WTC11 (cell line): ENCODE data around the gene RNF151. TPM values are rescaled to one million over a fixed set of nuclear protein-coding genes. Genes with fewer than 3 reads are reported as not detected.

Experiments
- ATAC-seq: fragments of 200-7000 bp; cut with Tn5 transposase; 2 replicates; pipeline ENCODE4 v1.10.0; 2021; ENCODE audit warnings: mild to moderate bottlenecking, moderate library complexity
- CTCF ChIA-PET: fragments of 300-600 bp; sonication (Branson Sonifier 250); formaldehyde crosslinking; loops from one replicate; lab custom pipeline; 2021; ENCODE audit warnings: antibody characterized with exemption; lab: Charles Lee
- POLR2A ChIA-PET: fragments of 350-600 bp; sonication (Branson Sonifier 250); formaldehyde crosslinking; loops from one replicate; lab custom pipeline; 2021; ENCODE audit warnings: antibody characterized with exemption; lab: Charles Lee
- DNase-seq: peaks from one replicate; pipeline ENCODE4 v3.0.0; 2021; ENCODE audit warnings: low spot score
- H3K27ac Mint-ChIP-seq: 2 replicates; pipeline ENCODE4 v1.8.0; 2021; ENCODE audit warnings: mixed read lengths
- H3K27me3 Mint-ChIP-seq: 2 replicates; pipeline ENCODE4 v1.8.0; 2021; ENCODE audit warnings: low read depth, mild to moderate bottlenecking, moderate library complexity, mixed read lengths
- H3K36me3 Mint-ChIP-seq: 2 replicates; pipeline ENCODE4 v1.8.0; 2021; ENCODE audit warnings: mixed read lengths
- H3K4me1 Mint-ChIP-seq: 2 replicates; pipeline ENCODE4 v1.8.0; 2022; ENCODE audit warnings: mixed read lengths
- H3K4me3 Mint-ChIP-seq: 2 replicates; pipeline ENCODE4 v1.8.0; 2021; ENCODE audit warnings: mild to moderate bottlenecking, moderate library complexity, mixed read lengths
- H3K9me3 Mint-ChIP-seq: 2 replicates; pipeline ENCODE4 v1.8.0; 2021; ENCODE audit warnings: mixed read lengths
- ATF2 ChIP-seq: sonication (generic); formaldehyde crosslinking; IDR thresholded peaks from 2 replicates; pipeline ENCODE4 v1.8.1; 2022; ENCODE audit warnings: low read depth, missing genetic modification reagents, borderline replicate concordance
- ELF4 ChIP-seq: sonication (generic); formaldehyde crosslinking; IDR thresholded peaks from 2 replicates; pipeline ENCODE4 v1.8.1; 2022; ENCODE audit warnings: low read depth, mild to moderate bottlenecking, moderate library complexity, missing genetic modification reagents
- FOXP4 ChIP-seq: sonication (generic); formaldehyde crosslinking; IDR thresholded peaks from 2 replicates; pipeline ENCODE4 v1.8.0; 2022; ENCODE audit warnings: mild to moderate bottlenecking, missing genetic modification reagents
- HMGA2 ChIP-seq: fragments of 250-450 bp; sonication (Bioruptor Pico); IDR thresholded peaks from 2 replicates; pipeline ENCODE4 v1.4.0; 2021; ENCODE audit warnings: mild to moderate bottlenecking, moderate library complexity
- KAT7 ChIP-seq: sonication (generic); formaldehyde crosslinking; IDR thresholded peaks from 2 replicates; pipeline ENCODE4 v1.8.1; 2023; ENCODE audit warnings: missing genetic modification reagents, mild to moderate bottlenecking, borderline replicate concordance
- NFYB ChIP-seq: sonication (generic); formaldehyde crosslinking; conservative IDR thresholded peaks from 2 replicates; pipeline ENCODE4 v1.8.0; 2022; ENCODE audit warnings: low read depth, missing genetic modification reagents
- RORB ChIP-seq: fragments of 250-450 bp; sonication (Bioruptor Pico); IDR thresholded peaks from 2 replicates; pipeline ENCODE4 v1.9.0; 2021; ENCODE audit warnings: mild to moderate bottlenecking
- SMAD4 ChIP-seq: sonication (generic); formaldehyde crosslinking; IDR thresholded peaks from 2 replicates; pipeline ENCODE4 v1.8.0; 2022; ENCODE audit warnings: mild to moderate bottlenecking, missing genetic modification reagents
- ZNF532 ChIP-seq: fragments of 250-450 bp; sonication (Bioruptor Pico); IDR thresholded peaks from 2 replicates; pipeline ENCODE4 v1.9.0; 2021; ENCODE audit warnings: mild to moderate bottlenecking, borderline replicate concordance
- total RNA-seq: library from RNA; stranded (reverse); gene quantifications from 3 replicates; pipeline ENCODE4 v1.2.3, GENCODE V29; 2021
- TF ChIP-seq, protein P1 (sequence below): sonication (generic); formaldehyde crosslinking; IDR thresholded peaks from 2 replicates; pipeline ENCODE4 v1.8.1; 2023; ENCODE audit warnings: mild to moderate bottlenecking, moderate library complexity, missing genetic modification reagents
- TF ChIP-seq, protein P2 (sequence below): sonication (generic); formaldehyde crosslinking; conservative IDR thresholded peaks from 2 replicates; pipeline ENCODE4 v1.8.1; 2022; ENCODE audit warnings: mild to moderate bottlenecking, missing genetic modification reagents
- TF ChIP-seq, protein P3 (sequence below): sonication (generic); formaldehyde crosslinking; IDR thresholded peaks from 2 replicates; pipeline ENCODE4 v1.8.0; 2023; ENCODE audit warnings: mild to moderate bottlenecking, missing genetic modification reagents
- TF ChIP-seq, protein P4 (sequence below): fragments of 250-450 bp; sonication (Bioruptor Pico); IDR thresholded peaks from 2 replicates; pipeline ENCODE4 v1.9.0; 2021; ENCODE audit warnings: mild to moderate bottlenecking

Gene RNF151
- total RNA-seq, 1 experiment from 2014 or later, result 0.31 TPM

GRCh38 chr16:1926271-1926670 is 40.4 kb upstream of the RNF151 start:
- Mint-ChIP-seq H3K9me3 (peaks cover 3% of the 10 kb centered on the region), H3K4me1 (peaks cover 23% of the 10 kb centered on the region), H3K4me3 (no peak overlapping the region), H3K27ac (no peak overlapping the region), H3K27me3 (peaks cover 67% of the 10 kb centered on the region), H3K36me3 (no peaks in the 10 kb centered on the region)
- POLR2A ChIA-PET, result interaction anchor here (1.0 kb wide), 1 partner anchor 17 kb away, joined by 3 read pairs; no protein-coding TSS in a partner anchor
- TF ChIP-seq ZNF532 (CRISPR knock-in tag), result no peak
- TF ChIP-seq FOXP4 (CRISPR knock-in tag), result no peak
- TF ChIP-seq SMAD4, result no peak
- TF ChIP-seq ATF2, result no peak
- TF ChIP-seq, protein P1, sequence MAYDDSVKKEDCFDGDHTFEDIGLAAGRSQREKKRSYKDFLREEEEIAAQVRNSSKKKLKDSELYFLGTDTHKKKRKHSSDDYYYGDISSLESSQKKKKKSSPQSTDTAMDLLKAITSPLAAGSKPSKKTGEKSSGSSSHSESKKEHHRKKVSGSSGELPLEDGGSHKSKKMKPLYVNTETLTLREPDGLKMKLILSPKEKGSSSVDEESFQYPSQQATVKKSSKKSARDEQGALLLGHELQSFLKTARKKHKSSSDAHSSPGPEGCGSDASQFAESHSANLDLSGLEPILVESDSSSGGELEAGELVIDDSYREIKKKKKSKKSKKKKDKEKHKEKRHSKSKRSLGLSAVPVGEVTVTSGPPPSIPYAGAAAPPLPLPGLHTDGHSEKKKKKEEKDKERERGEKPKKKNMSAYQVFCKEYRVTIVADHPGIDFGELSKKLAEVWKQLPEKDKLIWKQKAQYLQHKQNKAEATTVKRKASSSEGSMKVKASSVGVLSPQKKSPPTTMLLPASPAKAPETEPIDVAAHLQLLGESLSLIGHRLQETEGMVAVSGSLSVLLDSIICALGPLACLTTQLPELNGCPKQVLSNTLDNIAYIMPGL (CRISPR knock-in tag), result no peak
- TF ChIP-seq, protein P2, sequence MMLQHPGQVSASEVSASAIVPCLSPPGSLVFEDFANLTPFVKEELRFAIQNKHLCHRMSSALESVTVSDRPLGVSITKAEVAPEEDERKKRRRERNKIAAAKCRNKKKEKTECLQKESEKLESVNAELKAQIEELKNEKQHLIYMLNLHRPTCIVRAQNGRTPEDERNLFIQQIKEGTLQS (CRISPR knock-in tag), result no peak
- no peak for TF ChIP-seq KAT7 (CRISPR knock-in tag)
- TF ChIP-seq, protein P3, sequence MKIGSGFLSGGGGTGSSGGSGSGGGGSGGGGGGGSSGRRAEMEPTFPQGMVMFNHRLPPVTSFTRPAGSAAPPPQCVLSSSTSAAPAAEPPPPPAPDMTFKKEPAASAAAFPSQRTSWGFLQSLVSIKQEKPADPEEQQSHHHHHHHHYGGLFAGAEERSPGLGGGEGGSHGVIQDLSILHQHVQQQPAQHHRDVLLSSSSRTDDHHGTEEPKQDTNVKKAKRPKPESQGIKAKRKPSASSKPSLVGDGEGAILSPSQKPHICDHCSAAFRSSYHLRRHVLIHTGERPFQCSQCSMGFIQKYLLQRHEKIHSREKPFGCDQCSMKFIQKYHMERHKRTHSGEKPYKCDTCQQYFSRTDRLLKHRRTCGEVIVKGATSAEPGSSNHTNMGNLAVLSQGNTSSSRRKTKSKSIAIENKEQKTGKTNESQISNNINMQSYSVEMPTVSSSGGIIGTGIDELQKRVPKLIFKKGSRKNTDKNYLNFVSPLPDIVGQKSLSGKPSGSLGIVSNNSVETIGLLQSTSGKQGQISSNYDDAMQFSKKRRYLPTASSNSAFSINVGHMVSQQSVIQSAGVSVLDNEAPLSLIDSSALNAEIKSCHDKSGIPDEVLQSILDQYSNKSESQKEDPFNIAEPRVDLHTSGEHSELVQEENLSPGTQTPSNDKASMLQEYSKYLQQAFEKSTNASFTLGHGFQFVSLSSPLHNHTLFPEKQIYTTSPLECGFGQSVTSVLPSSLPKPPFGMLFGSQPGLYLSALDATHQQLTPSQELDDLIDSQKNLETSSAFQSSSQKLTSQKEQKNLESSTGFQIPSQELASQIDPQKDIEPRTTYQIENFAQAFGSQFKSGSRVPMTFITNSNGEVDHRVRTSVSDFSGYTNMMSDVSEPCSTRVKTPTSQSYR (CRISPR knock-in tag), result no peak
- no peak for TF ChIP-seq RORB (CRISPR knock-in tag)
- TF ChIP-seq NFYB (CRISPR knock-in tag), result no peak
- no peak for TF ChIP-seq ELF4 (CRISPR knock-in tag)
- TF ChIP-seq HMGA2, result no peak
- TF ChIP-seq, protein P4, sequence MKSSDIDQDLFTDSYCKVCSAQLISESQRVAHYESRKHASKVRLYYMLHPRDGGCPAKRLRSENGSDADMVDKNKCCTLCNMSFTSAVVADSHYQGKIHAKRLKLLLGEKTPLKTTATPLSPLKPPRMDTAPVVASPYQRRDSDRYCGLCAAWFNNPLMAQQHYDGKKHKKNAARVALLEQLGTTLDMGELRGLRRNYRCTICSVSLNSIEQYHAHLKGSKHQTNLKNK (CRISPR knock-in tag), result no peak
- ATAC-seq (no peak), DNase-seq (no peak)
- CTCF ChIA-PET, result interaction anchor here (0.6 to 1.8 kb wide), 3 partner anchors 10 to 38 kb away, joined by 3 to 7 read pairs (median 4); partner anchors contain the start of gene RPS2
